Activated CD8-positive, alpha-beta memory T cell treated with anti-CD3 and anti-CD28 coated beads, Interleukin-2, amount 50 U/mL, for 1 hour (primary cell): ENCODE results near the gene MRGPRF.

Experiments
- DNase-seq: peaks from one replicate; pipeline ENCODE4 v3.0.0-alpha.2; 2020; ENCODE audit errors: extremely low read depth

The MRGPRF gene

GRCh38 chr11:68963779-68964178 is 49.3 kb downstream of the MRGPRF start:
- no peak for DNase-seq

DNA sequence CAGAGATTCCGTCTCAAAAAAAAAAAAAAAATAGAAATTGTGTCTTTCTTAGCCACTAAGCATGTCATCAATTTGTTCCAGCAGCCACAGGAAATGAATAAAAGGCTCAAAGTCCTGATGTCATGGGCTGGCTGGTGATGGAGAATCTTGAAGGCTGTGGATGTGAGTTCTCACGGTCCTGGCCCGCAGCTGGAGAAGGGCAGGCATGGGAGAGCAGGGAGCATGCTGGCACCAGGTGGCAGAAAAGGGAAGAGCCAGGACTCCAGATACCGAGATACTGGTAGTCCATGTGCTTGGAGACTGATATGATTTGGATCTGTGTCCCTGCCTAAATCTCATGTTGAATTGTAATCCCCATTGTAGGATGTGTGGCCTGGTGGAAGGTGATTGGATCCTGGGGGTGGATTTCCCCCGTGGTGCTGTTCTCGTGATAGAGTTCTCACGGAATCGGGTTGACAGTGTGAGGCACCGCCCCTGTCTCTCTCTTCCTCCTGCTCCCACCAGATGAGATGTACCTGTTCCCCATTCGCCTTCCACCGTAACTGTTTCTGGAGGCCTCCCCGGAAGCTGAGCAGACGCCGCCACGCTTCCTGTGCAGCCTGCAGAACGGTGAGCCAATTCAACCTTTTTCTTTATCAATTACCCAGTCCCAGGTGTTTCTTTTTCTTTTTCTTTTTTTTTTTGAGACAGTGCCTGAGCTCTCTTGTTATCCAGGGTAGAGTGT is 50.4 kb downstream of the MRGPRF start:
- DNase-seq = no peak

- no peak for DNase-seq
Measured at GRCh38 chr11:68961245-68961644, 51.8 kb downstream of the MRGPRF start.

- no peak for DNase-seq
Measured at GRCh38 chr11:68960294-68961071, 52.6 kb downstream of the MRGPRF start.

DNA sequence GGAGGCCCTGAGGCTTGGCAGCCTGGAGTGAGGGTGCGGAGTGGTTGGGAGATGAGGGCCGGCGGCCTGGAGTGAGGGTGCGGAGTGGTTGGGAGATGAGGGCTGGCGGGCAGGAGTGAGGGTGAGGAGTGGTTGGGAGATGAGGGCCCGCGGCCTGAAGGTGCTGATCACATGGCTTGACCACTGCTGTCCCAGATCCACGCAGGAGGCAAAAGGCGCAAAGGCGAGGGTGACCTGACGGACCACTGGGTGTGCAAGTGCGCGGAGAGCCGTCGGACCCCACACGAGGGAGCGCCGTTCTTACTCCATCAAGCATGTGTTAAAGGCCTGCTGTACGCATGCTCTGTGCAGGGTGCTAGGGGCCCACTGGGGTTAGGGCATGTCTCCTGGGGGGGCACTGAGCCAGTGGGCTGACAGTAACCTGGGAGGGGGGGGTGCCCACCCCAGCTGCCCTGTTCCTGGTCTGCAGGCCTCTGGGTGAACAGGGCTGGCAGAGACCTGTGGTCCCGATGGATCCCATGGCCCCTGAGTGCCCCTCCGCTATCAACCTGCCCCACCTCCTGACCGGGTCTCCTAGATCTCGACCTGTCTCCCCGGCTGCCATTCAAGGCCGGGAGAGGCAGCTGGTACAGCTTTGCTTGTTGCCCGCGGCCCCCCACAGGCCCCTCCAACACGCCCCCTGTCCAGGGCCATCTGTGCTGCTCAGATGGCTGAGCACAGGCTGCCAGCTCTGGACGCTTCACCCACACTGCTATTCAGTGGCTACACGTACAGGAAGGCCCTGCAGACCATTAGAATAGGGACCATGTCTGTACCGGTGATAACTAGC is 53.4 kb downstream of the MRGPRF start:
- DNase-seq = no peak

DNA sequence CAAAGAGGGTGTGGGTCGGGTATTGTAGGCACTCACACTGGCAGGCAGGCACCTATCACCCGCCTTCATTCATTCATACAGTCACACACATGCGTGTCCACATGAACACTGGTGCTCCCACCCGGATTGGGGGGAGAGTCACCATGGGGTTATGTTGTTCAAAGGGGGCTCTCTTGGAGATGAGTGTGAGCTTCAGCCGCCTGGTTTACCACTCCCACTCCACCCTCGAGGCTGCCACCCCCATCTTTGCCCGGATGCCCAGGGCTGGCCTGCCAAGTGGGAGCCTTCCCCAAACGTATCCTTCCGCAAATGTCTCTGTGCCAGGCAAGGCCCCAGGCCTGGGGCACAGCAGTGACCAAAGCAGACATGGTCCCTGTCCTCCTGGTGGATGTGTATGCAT is 54.8 kb downstream of the MRGPRF start:
- no peak for DNase-seq

DNA sequence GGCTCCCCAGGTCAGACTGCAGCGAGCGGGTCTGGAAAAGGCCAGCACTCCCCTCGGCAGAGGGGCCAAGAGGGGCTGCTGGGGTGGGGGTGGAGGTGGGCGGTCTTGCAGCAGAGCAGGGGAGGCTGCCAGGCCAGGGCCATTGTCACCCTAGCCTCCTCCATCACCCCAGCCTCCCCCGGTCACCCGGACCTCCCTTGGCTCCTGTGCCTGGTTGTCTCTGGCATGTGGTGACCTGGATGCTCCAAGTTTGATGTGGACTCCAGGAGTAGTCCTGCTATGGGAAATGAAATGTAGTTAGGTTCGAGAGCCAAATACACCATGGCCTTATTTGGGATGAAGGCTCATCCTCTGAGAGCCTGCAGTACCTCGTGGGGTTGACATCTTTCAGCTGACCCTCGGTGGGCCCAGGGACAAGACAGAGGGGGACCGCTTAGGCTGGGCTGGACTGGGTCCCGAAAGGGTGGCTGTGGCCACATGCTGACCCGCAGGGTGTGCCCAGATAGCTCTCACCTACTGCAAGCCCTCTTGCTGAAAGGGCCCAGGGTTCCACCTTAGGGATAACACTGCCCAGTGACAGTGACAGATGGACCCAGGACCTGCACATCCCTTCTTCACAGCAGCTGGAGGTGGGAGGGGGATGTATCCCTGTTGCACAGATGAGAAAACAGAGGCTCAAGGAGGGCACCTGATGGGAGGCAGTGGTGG is 56.3 kb downstream of the MRGPRF start:
- DNase-seq = no peak

GRCh38 chr11:68956142-68956541 is 56.9 kb downstream of the MRGPRF start:
- DNase-seq = no peak

DNA sequence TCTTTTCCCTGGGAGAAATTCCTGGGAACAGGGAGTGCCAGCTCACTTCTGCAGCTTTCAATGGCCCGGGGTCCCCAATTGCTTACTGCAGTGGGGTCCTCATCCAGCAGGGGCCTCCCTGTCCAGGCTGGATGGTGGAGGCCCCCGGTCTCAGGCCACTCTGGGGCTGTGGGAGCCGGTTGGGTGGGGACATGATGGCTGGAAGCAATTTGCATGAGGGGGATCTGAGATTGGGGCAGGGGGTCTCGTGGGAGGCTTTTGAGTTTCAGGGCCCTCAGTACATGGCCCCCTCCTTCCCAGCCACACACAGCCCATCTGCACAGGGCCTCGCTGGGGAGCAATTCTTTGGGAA is 57.5 kb downstream of the MRGPRF start:
- DNase-seq = no peak

DNA sequence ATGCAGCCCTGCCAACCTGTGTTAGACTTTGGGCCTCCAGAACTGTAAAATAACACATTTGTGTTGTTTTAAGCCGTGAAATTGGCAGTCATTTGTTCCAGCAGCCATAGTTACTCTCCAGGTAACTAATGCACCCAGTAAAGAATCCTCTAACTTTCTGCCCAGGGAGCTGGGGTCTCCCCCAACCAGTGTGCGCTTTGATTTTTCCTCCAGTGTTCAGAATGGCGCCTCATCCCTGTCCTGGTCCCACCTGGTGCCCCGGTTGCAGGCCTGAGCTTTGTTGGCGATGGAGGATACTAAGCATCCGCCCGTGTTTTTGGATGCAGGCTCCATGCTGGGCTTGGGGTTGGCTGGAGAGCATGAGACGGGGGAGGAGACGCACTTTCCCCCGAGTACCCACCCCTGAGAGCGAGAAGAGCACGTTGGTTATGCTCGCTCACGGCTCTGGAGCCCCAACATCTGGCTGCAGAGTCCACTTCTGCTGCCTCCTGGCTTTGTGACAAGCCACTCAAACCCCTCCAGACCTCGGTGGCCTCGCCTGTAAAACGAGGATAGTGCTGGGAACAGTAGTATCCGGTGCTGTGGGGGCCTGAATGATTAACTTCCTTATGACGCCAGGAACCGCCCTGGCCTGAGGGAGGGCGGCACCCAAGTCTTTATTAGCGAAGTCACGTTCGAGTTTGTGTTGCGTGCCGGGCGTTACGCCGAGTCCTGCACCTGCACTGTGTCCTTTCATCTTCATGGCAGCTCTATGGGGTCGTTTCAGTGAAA is 58.0 kb downstream of the MRGPRF start:
- no peak for DNase-seq
